Measurements from ENCODE around the gene CS.
"Not testable (repeated sequence)": the region's sequence is repeated elsewhere in the genome, so short reads cannot be mapped to it uniquely, and the experiment has no call there.

DNA sequence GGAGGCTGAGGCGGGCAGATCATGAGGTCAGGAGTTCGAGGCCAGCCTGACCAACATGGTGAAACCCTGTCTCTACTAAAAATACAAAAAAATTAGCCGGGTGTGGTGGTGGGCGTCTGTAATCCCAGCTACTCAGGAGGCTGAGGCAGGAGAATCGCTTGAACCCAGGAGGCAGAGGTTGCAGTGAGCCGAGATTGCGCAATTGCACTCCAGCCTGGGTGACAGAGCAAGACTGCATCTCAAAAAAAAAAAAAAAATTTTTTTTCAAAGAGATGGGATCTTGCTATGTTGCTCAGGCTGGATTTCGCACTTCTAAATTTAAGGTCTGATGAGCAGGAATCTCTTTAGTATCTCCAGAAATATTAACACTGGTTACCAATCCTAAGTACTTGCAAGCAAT, 21.5 kb upstream of the CS start:
- TF ChIP-seq, protein P1, sequence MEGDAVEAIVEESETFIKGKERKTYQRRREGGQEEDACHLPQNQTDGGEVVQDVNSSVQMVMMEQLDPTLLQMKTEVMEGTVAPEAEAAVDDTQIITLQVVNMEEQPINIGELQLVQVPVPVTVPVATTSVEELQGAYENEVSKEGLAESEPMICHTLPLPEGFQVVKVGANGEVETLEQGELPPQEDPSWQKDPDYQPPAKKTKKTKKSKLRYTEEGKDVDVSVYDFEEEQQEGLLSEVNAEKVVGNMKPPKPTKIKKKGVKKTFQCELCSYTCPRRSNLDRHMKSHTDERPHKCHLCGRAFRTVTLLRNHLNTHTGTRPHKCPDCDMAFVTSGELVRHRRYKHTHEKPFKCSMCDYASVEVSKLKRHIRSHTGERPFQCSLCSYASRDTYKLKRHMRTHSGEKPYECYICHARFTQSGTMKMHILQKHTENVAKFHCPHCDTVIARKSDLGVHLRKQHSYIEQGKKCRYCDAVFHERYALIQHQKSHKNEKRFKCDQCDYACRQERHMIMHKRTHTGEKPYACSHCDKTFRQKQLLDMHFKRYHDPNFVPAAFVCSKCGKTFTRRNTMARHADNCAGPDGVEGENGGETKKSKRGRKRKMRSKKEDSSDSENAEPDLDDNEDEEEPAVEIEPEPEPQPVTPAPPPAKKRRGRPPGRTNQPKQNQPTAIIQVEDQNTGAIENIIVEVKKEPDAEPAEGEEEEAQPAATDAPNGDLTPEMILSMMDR (IDR thresholded peaks at IDR 0.05) = not testable (repeated sequence)
- not testable (repeated sequence) for TF ChIP-seq POLR2A (IDR thresholded peaks at IDR 0.05)

Data from esophagus squamous epithelium (tissue), 4 donors.